Caco-2 (cell line): Measurements from ENCODE around the gene SMIM14. TPM values are rescaled to one million over a fixed set of nuclear protein-coding genes. Genes with fewer than 3 reads are reported as not detected.

Experiments used
- BruUV-seq: library from RNA; stranded (reverse); fragments of 400-500 nt; replicated peaks from 2 replicates; lab custom pipeline; 2021; lab: Mats Ljungman, UMichigan
- CTCF ChIA-PET: fragments of 300-600 bp; sonication (Branson Sonifier 250); formaldehyde crosslinking; loops from one replicate; lab custom pipeline; 2022; ENCODE audit warnings: antibody characterized with exemption; lab: Charles Lee
- POLR2A ChIA-PET: fragments of 300-600 bp; sonication (Branson Sonifier 250); formaldehyde crosslinking; loops from one replicate; lab custom pipeline; 2022; ENCODE audit warnings: antibody characterized with exemption; lab: Charles Lee
- DNase-seq, 2 experiments: peaks; one replicate each; pipeline versions ENCODE4 v3.0.0 to v3.0.0-alpha.2; 2020 to 2022
- H3K27me3 ChIP-seq: replicated peaks from 2 replicates; pipeline ENCODE4 v1.6.0; 2011; ENCODE audit warnings: low read length; ENCODE audit not compliant: control insufficient read depth, insufficient read depth
- H3K36me3 ChIP-seq: 2 replicates; pipeline ENCODE4 v1.5.1; 2011; ENCODE audit warnings: low read length; ENCODE audit not compliant: control insufficient read depth, insufficient read depth
- H3K4me1 ChIP-seq: fragments of 250-450 bp; sonication (Bioruptor Pico); 2 replicates; pipeline ENCODE4 v1.5.1; 2020; ENCODE audit warnings: mild to moderate bottlenecking
- H3K4me3 ChIP-seq: 2 replicates; pipeline ENCODE4 v1.5.1; 2011; ENCODE audit warnings: low read depth, mild to moderate bottlenecking, control low read depth, low read length
- H3K9me3 ChIP-seq: fragments of 250-450 bp; sonication (Bioruptor Pico); 2 replicates; pipeline ENCODE4 v1.5.1; 2020; ENCODE audit warnings: mild to moderate bottlenecking, moderate library complexity
- H3K27ac Mint-ChIP-seq: one replicate; pipeline ENCODE4 v1.8.0; 2022; ENCODE audit warnings: mixed read lengths; ENCODE audit not compliant: unreplicated experiment
- H3K27me3 Mint-ChIP-seq: one replicate; pipeline ENCODE4 v1.8.0; 2022; ENCODE audit warnings: mixed read lengths; ENCODE audit not compliant: insufficient read depth, unreplicated experiment
- H3K36me3 Mint-ChIP-seq: one replicate; pipeline ENCODE4 v1.8.0; 2022; ENCODE audit warnings: mild to moderate bottlenecking, mixed read lengths; ENCODE audit not compliant: insufficient read depth, unreplicated experiment
- H3K4me1 Mint-ChIP-seq: one replicate; pipeline ENCODE4 v1.8.0; 2022; ENCODE audit warnings: low read depth, mixed read lengths; ENCODE audit not compliant: unreplicated experiment
- H3K4me3 Mint-ChIP-seq: one replicate; pipeline ENCODE4 v1.8.0; 2022; ENCODE audit warnings: mild to moderate bottlenecking, moderate library complexity, mixed read lengths; ENCODE audit not compliant: unreplicated experiment
- H3K9me3 Mint-ChIP-seq: one replicate; pipeline ENCODE4 v1.8.0; 2022; ENCODE audit warnings: mixed read lengths; ENCODE audit not compliant: unreplicated experiment
- intact Hi-C: fragments of 100-400 bp; cut with micrococcal nuclease; formaldehyde crosslinking; loops from one replicate; pipeline ENCODE4 v1.10.0; 2022; ENCODE audit not compliant: unreplicated experiment
- total RNA-seq: library from RNA; stranded (reverse); gene quantifications from 2 replicates; pipeline ENCODE4 v1.2.3, GENCODE V29; 2022
- TF ChIP-seq, protein P1 (sequence below), 2 experiments: fragments of 200-600 bp in 1 of 2; IDR thresholded peaks; 1 replicate in 1 of 2; 2 replicates in 1 of 2; pipeline versions ENCODE4 v1.5.1 to v1.8.0; 2011 to 2022; ENCODE audit warnings: antibody characterized with exemption in 1 of 2, control low read depth in 1 of 2, inconsistent platforms in 1 of 2, low read depth in 1 of 2, low read length in 1 of 2, mild to moderate bottlenecking in 1 of 2, moderate library complexity in 1 of 2; ENCODE audit not compliant: insufficient read depth in 1 of 2, severe bottlenecking in 1 of 2, unreplicated experiment in 1 of 2

SMIM14 gene
- total RNA-seq, 1 experiment from 2014 or later: 41.0 TPM

DNA sequence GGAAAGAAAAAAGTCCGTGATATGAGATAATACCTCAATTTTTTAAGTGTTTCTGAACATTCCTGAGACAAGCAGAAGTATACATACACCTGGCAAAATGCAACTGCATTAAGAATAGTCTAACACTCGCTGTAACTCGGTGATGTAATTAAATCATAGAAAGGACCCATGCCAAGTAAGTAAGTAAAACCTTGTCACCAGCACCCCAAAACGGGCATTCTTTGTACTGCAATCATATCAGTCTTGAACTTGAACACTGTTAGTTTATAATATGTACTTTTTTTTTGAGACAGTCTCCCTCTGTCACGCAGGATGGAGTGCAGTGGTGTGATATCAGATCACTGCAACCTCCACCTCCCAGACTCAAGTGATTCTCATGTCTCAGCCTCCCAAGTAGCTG lies 47.4 kb downstream of the SMIM14 start:
- TF ChIP-seq, protein P1, sequence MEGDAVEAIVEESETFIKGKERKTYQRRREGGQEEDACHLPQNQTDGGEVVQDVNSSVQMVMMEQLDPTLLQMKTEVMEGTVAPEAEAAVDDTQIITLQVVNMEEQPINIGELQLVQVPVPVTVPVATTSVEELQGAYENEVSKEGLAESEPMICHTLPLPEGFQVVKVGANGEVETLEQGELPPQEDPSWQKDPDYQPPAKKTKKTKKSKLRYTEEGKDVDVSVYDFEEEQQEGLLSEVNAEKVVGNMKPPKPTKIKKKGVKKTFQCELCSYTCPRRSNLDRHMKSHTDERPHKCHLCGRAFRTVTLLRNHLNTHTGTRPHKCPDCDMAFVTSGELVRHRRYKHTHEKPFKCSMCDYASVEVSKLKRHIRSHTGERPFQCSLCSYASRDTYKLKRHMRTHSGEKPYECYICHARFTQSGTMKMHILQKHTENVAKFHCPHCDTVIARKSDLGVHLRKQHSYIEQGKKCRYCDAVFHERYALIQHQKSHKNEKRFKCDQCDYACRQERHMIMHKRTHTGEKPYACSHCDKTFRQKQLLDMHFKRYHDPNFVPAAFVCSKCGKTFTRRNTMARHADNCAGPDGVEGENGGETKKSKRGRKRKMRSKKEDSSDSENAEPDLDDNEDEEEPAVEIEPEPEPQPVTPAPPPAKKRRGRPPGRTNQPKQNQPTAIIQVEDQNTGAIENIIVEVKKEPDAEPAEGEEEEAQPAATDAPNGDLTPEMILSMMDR (IDR thresholded peaks at IDR 0.05; ENCODE audit: insufficient read depth in 1 of 2, low read depth in 1 of 2, low read length in 1 of 2, severe bottlenecking in 1 of 2, unreplicated experiment in 1 of 2): no peak
- CTCF ChIA-PET: no interaction called here
- no peak overlapping the region for H3K4me3 Mint-ChIP-seq
- Histone ChIP-seq H3K4me3 (no peak overlapping the region), H3K27me3 (no peaks in the 10 kb centered on the region), H3K36me3 (no peaks in the 10 kb centered on the region), H3K9me3 (no peaks in the 10 kb centered on the region), H3K4me1 (no peaks in the 10 kb centered on the region)
- DNase-seq: no peak
- POLR2A ChIA-PET: no interaction called here
- H3K4me1 Mint-ChIP-seq: no peaks in the 10 kb centered on the region
- BruUV-seq: no TSS peak
- H3K9me3 Mint-ChIP-seq: no peaks in the 10 kb centered on the region
- intact Hi-C loops: loop anchor here (1.0 kb wide), 1 partner anchor 122 kb away; no protein-coding TSS in a partner anchor
- H3K27ac Mint-ChIP-seq: no peak overlapping the region
- no peaks in the 10 kb centered on the region for H3K27me3 Mint-ChIP-seq
- H3K36me3 Mint-ChIP-seq: no peaks in the 10 kb centered on the region

DNA sequence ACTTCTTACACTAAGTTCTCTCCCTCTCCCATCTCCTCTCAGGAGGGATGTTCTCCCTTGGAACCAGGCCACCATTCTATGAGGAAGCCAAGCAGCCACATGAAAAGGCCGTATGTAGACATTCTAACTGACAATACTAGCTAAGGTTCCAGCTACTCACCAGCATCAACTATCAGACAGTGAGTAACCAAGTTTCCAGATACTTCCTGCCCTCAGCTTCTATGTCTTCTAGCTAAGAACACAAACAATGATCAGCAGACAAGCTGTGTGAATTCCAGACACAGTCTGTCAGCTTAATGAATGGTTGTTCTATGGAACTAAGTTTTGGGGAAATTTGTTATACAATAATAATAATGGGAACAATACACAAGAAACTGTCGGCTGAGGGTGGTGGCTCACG lies 50.8 kb downstream of the SMIM14 start:
- H3K36me3 Mint-ChIP-seq: no peaks in the 10 kb centered on the region
- CTCF ChIA-PET: no interaction called here
- Histone ChIP-seq H3K4me1 (no peaks in the 10 kb centered on the region), H3K27me3 (no peaks in the 10 kb centered on the region), H3K9me3 (no peaks in the 10 kb centered on the region), H3K36me3 (no peaks in the 10 kb centered on the region), H3K4me3 (no peak overlapping the region)
- intact Hi-C loops: loop anchor here (5.0 kb wide), 1 partner anchor 61 kb away; the partner anchor contains the start of gene UGDH
- no peaks in the 10 kb centered on the region for H3K27me3 Mint-ChIP-seq
- no peak overlapping the region for H3K27ac Mint-ChIP-seq
- no peaks in the 10 kb centered on the region for H3K9me3 Mint-ChIP-seq
- POLR2A ChIA-PET: no interaction called here
- no peaks in the 10 kb centered on the region for H3K4me1 Mint-ChIP-seq
- TF ChIP-seq, protein P1 (IDR thresholded peaks at IDR 0.05; ENCODE audit: insufficient read depth in 1 of 2, low read depth in 1 of 2, low read length in 1 of 2, severe bottlenecking in 1 of 2, unreplicated experiment in 1 of 2): no peak
- no peak overlapping the region for H3K4me3 Mint-ChIP-seq
- BruUV-seq: no TSS peak
- no peak for DNase-seq

DNA sequence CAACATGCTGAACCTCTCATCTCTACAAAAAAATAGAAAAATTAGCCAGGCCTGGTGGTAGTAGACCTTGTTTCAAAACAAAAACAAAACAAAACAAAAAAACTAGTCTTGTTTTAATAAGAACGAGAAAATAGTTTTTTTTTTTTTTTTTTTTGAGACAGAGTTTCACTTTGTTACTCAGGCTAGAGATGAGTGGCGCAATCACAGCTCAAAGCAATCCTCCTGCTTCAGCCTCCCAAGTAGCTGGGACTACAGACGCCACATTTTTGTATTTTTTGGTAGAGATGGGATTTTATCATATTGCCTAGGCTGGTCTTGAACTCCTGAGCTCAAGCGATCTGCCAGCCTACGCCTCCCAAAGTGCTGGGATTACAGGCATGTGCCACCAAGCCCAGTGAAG lies 63.7 kb downstream of the SMIM14 start:
- no peaks in the 10 kb centered on the region for H3K27me3 ChIP-seq
- CTCF ChIA-PET: interaction anchor here (0.7 kb wide), 1 partner anchor 57 kb away, joined by 6 read pairs; no protein-coding TSS in a partner anchor
- H3K27ac Mint-ChIP-seq: no peak overlapping the region
- peaks cover 2% of the 10 kb centered on the region; the same call in 1 of the 2 replicates for H3K36me3 ChIP-seq
- H3K36me3 Mint-ChIP-seq: no peaks in the 10 kb centered on the region
- H3K4me3 ChIP-seq: no peak overlapping the region
- no peak overlapping the region for H3K4me3 Mint-ChIP-seq
- H3K9me3 Mint-ChIP-seq: no peaks in the 10 kb centered on the region
- H3K4me1 Mint-ChIP-seq: peaks cover 7% of the 10 kb centered on the region
- POLR2A ChIA-PET: interaction anchor here (0.7 kb wide), 1 partner anchor 70 kb away, joined by 8 read pairs; no protein-coding TSS in a partner anchor
- no peak for DNase-seq
- no peaks in the 10 kb centered on the region for H3K9me3 ChIP-seq
- H3K4me1 ChIP-seq: 0 out of 2 replicates have a peak, but pooled peaks cover 3% of the 10 kb centered on the region
- intact Hi-C loops: no loop called here
- H3K27me3 Mint-ChIP-seq: no peaks in the 10 kb centered on the region
- no TSS peak for BruUV-seq
- TF ChIP-seq, protein P1 (IDR thresholded peaks at IDR 0.05; ENCODE audit: insufficient read depth in 1 of 2, low read depth in 1 of 2, low read length in 1 of 2, severe bottlenecking in 1 of 2, unreplicated experiment in 1 of 2): no peak
